ENCODE results near the gene ZNF593. TPM values are rescaled to one million over a fixed set of nuclear protein-coding genes. Genes with fewer than 3 reads are reported as not detected.

The ZNF593 gene
- total RNA-seq, 1 donor from 2014 or later = 36.2 TPM

DNA sequence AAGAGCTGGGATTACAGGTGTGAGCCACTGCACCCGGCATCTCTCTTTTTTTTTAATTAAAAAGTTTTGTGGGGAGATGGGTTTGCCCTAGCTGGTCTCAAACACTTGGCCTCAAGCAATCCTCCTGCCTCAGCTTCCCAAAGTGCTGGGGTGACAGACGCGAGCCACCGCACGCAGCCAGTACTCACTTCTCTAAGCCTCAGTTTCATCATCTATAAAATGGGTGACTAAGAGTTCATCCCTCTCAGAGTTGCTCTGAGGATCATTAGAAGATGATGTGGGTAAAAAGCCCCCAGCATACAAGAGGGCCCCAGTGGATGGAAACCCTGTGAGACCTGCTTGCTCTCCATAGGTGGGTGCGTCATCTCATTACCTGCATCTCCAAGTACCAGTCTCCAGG, 18.2 kb downstream of the ZNF593 start:
- TF ChIP-seq, protein P1, sequence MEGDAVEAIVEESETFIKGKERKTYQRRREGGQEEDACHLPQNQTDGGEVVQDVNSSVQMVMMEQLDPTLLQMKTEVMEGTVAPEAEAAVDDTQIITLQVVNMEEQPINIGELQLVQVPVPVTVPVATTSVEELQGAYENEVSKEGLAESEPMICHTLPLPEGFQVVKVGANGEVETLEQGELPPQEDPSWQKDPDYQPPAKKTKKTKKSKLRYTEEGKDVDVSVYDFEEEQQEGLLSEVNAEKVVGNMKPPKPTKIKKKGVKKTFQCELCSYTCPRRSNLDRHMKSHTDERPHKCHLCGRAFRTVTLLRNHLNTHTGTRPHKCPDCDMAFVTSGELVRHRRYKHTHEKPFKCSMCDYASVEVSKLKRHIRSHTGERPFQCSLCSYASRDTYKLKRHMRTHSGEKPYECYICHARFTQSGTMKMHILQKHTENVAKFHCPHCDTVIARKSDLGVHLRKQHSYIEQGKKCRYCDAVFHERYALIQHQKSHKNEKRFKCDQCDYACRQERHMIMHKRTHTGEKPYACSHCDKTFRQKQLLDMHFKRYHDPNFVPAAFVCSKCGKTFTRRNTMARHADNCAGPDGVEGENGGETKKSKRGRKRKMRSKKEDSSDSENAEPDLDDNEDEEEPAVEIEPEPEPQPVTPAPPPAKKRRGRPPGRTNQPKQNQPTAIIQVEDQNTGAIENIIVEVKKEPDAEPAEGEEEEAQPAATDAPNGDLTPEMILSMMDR (conservative IDR thresholded peaks at IDR 0.05) = no peak
- peaks cover 14% of the 10 kb centered on the region for H3K4me1 Mint-ChIP-seq
- H3K27me3 Mint-ChIP-seq (ENCODE audit: low read depth) = no peaks in the 10 kb centered on the region
- H3K4me3 Mint-ChIP-seq = no peak overlapping the region
- no peak overlapping the region for H3K27ac Mint-ChIP-seq (ENCODE audit: unreplicated experiment)
- no peaks in the 10 kb centered on the region for H3K9me3 Mint-ChIP-seq
- no peaks in the 10 kb centered on the region for H3K36me3 Mint-ChIP-seq (ENCODE audit: low read depth)
- no peak for DNase-seq (ENCODE audit: low read depth, low spot score)

DNA sequence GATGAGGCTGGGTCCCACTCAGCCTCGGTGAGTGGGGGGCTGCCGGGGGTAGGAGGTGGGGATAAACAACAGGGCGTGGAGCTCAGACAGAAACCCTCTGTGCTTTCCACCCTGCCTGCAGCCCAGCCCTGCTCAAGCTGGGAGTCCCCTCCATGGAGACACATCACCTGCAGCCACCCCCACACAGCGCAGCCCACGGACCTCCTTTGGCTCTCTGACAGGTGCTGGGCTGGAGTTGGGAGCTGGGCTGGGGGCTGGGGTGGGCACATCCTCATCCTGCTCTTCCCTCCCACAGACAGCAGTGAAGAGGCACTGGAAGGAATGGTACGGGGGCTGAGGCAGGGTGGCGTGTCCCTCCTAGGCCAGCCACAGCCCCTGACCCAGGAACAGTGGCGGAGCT, 18.8 kb downstream of the ZNF593 start:
- TF ChIP-seq, protein P1 (conservative IDR thresholded peaks at IDR 0.05) = no peak
- Mint-ChIP-seq H3K27me3 (ENCODE audit: low read depth) (no peaks in the 10 kb centered on the region), H3K9me3 (no peaks in the 10 kb centered on the region), H3K27ac (ENCODE audit: unreplicated experiment) (no peak overlapping the region), H3K4me3 (no peak overlapping the region), H3K36me3 (ENCODE audit: low read depth) (no peaks in the 10 kb centered on the region), H3K4me1 (peaks cover 14% of the 10 kb centered on the region)
- no peak for DNase-seq (ENCODE audit: low read depth, low spot score)

DNA sequence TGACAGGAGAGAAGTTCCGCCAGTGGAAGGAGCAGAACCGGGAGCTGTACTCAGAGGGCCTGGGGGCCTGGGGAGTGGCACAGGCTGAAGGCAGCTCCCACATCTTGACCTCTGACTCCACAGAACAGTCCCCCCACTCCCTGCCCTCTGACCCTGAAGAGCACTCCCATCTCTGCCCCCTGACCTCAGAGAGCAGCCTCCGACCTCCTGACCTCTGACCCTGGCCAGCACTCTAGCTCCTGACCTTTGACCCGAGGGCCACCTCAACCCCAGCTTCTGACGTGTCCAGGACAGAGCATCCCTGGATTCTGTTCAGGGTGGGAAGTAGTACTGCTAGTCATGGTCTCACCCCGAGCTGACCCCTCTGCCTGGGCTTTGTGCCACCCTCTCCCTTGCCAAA, 19.6 kb downstream of the ZNF593 start:
- TF ChIP-seq, protein P1 (conservative IDR thresholded peaks at IDR 0.05) = no peak
- Mint-ChIP-seq H3K4me1 (peaks cover 14% of the 10 kb centered on the region), H3K27ac (ENCODE audit: unreplicated experiment) (no peak overlapping the region)

DNA sequence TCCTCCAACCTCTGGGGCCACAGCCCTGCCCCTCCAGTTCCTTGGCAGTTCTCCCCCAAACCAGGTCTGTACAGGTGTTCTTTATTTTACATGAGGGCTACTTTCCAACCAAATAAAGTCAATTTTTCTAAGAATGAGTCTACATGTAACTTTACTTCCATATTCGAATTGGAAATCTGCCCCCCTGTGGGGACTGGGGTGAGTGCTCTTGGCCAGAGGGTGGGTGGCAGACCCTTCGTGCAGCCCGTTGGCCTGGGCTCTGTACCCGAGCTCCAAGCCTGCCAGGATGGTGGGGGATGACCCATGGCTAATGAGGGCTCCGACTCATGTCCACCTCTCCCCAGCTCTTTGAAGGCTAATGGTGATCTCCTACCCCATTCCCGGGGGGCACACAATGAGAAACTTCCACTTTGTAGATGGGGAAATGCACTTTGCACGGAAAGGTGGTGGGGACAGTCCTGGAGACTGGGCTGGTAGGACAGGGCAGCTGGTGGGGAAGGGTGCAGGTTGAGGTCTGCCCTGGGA, 20.1 kb downstream of the ZNF593 start:
- H3K4me1 Mint-ChIP-seq = peaks cover 14% of the 10 kb centered on the region
- H3K36me3 Mint-ChIP-seq (ENCODE audit: low read depth) = no peaks in the 10 kb centered on the region
- no peaks in the 10 kb centered on the region for H3K27me3 Mint-ChIP-seq (ENCODE audit: low read depth)
- TF ChIP-seq, protein P1 (conservative IDR thresholded peaks at IDR 0.05) = no peak
- no peak for DNase-seq (ENCODE audit: low read depth, low spot score)
- no peak overlapping the region for H3K27ac Mint-ChIP-seq (ENCODE audit: unreplicated experiment)
- no peaks in the 10 kb centered on the region for H3K9me3 Mint-ChIP-seq
- H3K4me3 Mint-ChIP-seq = no peak overlapping the region

More for the DNA sequence above, 19.6 kb downstream of the ZNF593 start:
- no peaks in the 10 kb centered on the region for H3K27me3 Mint-ChIP-seq (ENCODE audit: low read depth)
- no peak for DNase-seq (ENCODE audit: low read depth, low spot score)
- no peaks in the 10 kb centered on the region for H3K36me3 Mint-ChIP-seq (ENCODE audit: low read depth)
- no peaks in the 10 kb centered on the region for H3K9me3 Mint-ChIP-seq
- H3K4me3 Mint-ChIP-seq = no peak overlapping the region

DNA sequence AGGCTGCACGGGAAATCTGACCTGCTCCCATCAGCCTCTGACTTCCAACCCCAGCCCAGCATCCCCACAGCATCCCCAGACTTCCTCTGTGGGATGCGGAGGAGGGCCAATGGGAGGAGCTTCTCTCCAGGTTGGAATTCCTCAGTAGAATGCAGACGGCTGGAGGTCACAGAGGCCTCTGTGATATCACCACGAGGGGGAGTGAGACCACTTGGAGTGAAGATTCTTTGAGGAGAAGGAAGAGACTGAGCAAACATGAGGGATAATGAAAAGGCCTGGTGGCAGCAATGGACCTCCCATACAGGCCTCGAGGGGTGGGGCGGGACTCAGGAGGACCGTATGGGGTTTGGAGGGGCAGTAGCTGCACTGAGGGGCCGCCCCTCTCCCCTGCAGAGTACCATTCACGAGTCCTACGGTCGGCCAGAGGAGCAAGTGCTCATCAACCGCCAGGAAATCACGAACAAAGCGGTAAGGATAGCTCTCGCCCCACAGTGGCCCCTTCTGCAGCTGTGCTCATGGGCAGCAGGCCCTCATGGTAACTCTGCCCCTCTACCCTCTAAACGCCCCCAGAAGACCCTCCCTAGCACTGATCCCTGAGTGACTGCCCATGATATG, 20.8 kb downstream of the ZNF593 start, which contains the start of gene CATSPER4:
Gene CATSPER4 (plus strand): TSS at position 230 of the 615 bp plus-strand sequence. CDS start 26 bp downstream, at position 256.
- H3K4me3 Mint-ChIP-seq = no peak within 1 kb of the TSS
- no peaks in the 10 kb centered on the region for H3K27me3 Mint-ChIP-seq (ENCODE audit: low read depth)
- no peak for DNase-seq (ENCODE audit: low read depth, low spot score)

More for the DNA sequence above, 20.8 kb downstream of the ZNF593 start, which contains the start of gene CATSPER4:
- H3K4me1 Mint-ChIP-seq = peaks cover 14% of the 10 kb centered on the region
- no peaks in the 10 kb centered on the region for H3K36me3 Mint-ChIP-seq (ENCODE audit: low read depth)
- H3K27ac Mint-ChIP-seq (ENCODE audit: unreplicated experiment) = peak within 1 kb of the TSS; percentile 23
- no peaks in the 10 kb centered on the region for H3K9me3 Mint-ChIP-seq
- TF ChIP-seq, protein P1 (conservative IDR thresholded peaks at IDR 0.05) = peak; percentile 36

All from neural crest cell (in vitro differentiated cells).